Activated T-helper 1 cell treated with anti-CD3 and anti-CD28 coated beads, Interleukin-12 subunit alpha, Interleukin-12 subunit beta, Interleukin-2, Interleukin-4 antibody, amounts not matched to agents 30 ng/mL and 10 ng/mL and 1 ng/mL, durations not matched to agents 14 hours and 24 hours and 36 hours (primary cell): ENCODE data around the gene CHN1. TPM values are rescaled to one million over a fixed set of nuclear protein-coding genes. Genes with fewer than 3 reads are reported as not detected.

ENCODE experiments used
- DNase-seq: peaks from one replicate; pipeline ENCODE4 v3.0.0; 2021; ENCODE audit warnings: low spot score
- H3K27ac Mint-ChIP-seq: one replicate; pipeline ENCODE4 v1.8.0; 2021; ENCODE audit warnings: mild to moderate bottlenecking, mixed read lengths
- H3K27me3 Mint-ChIP-seq: one replicate; pipeline ENCODE4 v1.8.0; 2022; ENCODE audit warnings: mild to moderate bottlenecking, moderate library complexity, mixed read lengths; ENCODE audit not compliant: insufficient read depth
- H3K36me3 Mint-ChIP-seq: one replicate; pipeline ENCODE4 v1.8.0; 2021; ENCODE audit warnings: low read depth, mixed read lengths
- H3K4me1 Mint-ChIP-seq: one replicate; pipeline ENCODE4 v1.8.0; 2021; ENCODE audit warnings: low read depth, mixed read lengths
- H3K4me3 Mint-ChIP-seq: one replicate; pipeline ENCODE4 v1.8.0; 2021; ENCODE audit warnings: mild to moderate bottlenecking, moderate library complexity, mixed read lengths
- H3K9me3 Mint-ChIP-seq: one replicate; pipeline ENCODE4 v1.8.0; 2021; ENCODE audit warnings: mixed read lengths
- intact Hi-C: fragments of 100-400 bp; cut with micrococcal nuclease; formaldehyde crosslinking; loops from one replicate; pipeline ENCODE4 v1.15.1; 2024
- total RNA-seq: library from RNA; stranded (reverse); gene quantifications from 2 replicates; pipeline ENCODE4 v1.2.3, GENCODE V29; 2022

CHN1 gene
- total RNA-seq, 1 donor from 2014 or later: 3.4 TPM

GRCh38 chr2:174856447-174856846 is 148.7 kb downstream of the CHN1 start:
- Mint-ChIP-seq H3K27me3 (no peaks in the 10 kb centered on the region), H3K36me3 (no peaks in the 10 kb centered on the region), H3K4me3 (no peak overlapping the region), H3K4me1 (no peaks in the 10 kb centered on the region), H3K27ac (no peak overlapping the region), H3K9me3 (no peaks in the 10 kb centered on the region)
- no peak for DNase-seq
- intact Hi-C loops: no loop called here

DNA sequence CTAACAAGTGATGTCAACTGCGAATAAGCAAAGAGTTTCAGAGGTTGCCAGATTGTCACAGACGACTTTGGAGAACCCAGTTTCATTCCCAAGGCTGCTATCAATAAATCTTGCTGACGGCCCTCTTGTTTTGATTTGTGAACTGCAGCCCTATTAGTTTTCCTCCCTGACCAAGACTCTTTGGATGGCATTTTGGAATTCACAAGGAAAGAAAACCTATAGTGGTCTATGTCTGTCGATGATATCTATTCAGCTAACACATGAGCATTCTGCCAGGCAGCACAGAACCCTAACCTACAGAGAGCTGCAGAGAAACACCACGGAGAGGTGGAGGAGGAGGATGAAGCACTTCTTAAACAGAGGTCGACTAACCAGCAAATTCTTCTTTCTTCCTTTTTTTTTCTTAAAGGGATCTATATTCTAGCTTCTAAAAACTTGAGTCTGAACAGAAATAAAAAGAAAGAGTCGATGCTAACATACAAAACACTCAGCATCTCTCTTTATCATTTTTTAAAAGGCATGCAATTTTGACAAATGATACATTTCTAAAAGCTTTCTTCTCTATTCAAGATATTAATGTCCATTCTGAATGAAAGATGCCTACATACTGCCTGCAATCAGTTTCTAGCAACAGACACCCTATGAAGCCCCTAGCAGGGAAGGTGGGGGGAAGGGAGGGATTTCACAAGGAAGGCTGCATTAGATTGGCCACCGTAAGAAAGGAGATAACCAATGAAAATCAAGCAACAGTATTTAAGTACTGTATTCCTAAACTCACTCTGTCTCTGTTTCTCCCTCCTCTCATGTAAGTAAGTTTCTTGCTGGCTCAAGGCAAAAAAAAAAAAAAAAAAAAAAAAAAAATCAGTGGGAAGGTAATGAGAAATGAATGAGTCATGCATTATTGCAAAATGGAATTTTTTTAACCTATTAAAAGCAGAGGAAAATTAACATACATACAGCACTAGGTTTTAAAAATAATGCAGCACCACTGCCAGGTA is 157.9 kb downstream of the CHN1 start:
- DNase-seq: no peak
- Mint-ChIP-seq H3K4me3 (no peak overlapping the region), H3K27me3 (no peaks in the 10 kb centered on the region), H3K36me3 (no peaks in the 10 kb centered on the region), H3K4me1 (peaks cover 20% of the 10 kb centered on the region), H3K9me3 (no peaks in the 10 kb centered on the region), H3K27ac (no peak overlapping the region)
- intact Hi-C loops: loop anchor here (2.0 kb wide), 1 partner anchor 52 kb away; no protein-coding TSS in a partner anchor

GRCh38 chr2:174846218-174846617 is 159.0 kb downstream of the CHN1 start:
- Mint-ChIP-seq H3K9me3 (no peaks in the 10 kb centered on the region), H3K27me3 (no peaks in the 10 kb centered on the region), H3K27ac (no peak overlapping the region), H3K36me3 (no peaks in the 10 kb centered on the region), H3K4me1 (peaks cover 20% of the 10 kb centered on the region), H3K4me3 (no peak overlapping the region)
- no peak for DNase-seq
- intact Hi-C loops: loop anchor here (2.0 kb wide), 1 partner anchor 51 kb away; no protein-coding TSS in a partner anchor

- Mint-ChIP-seq H3K27me3 (no peaks in the 10 kb centered on the region), H3K4me3 (no peak overlapping the region), H3K9me3 (no peaks in the 10 kb centered on the region), H3K27ac (peak overlapping the region; percentile 30), H3K36me3 (no peaks in the 10 kb centered on the region), H3K4me1 (peaks cover 20% of the 10 kb centered on the region)
- DNase-seq: no peak
- intact Hi-C loops: loop anchor here (2.0 kb wide), 1 partner anchor 92 kb away; no protein-coding TSS in a partner anchor
Observed at GRCh38 chr2:174844295-174844708, 160.9 kb downstream of the CHN1 start.

DNA sequence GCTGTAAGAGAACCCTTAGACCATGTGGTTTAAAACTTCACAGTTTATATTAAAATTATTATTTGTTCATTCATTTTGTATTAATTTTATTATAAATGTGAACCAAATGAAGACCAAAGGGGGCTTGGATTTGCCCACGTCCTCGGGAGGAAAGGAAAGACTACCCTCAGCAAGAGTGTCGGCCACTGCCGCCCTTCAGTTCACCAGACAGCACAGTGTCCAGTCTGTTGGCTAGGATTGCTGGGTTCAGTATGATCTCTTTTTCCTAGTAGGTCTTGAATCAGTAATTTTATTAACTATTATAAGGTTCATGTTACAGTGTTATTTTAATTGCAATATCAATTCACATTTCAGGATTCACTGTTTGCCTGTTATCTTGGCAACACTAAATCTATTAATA is 162.7 kb downstream of the CHN1 start:
- no peak for DNase-seq
- no peaks in the 10 kb centered on the region for H3K36me3 Mint-ChIP-seq
- H3K27me3 Mint-ChIP-seq: no peaks in the 10 kb centered on the region
- H3K4me3 Mint-ChIP-seq: no peak overlapping the region
- intact Hi-C loops: no loop called here
- no peaks in the 10 kb centered on the region for H3K9me3 Mint-ChIP-seq
- no peak overlapping the region for H3K27ac Mint-ChIP-seq
- H3K4me1 Mint-ChIP-seq: peaks cover 15% of the 10 kb centered on the region

- H3K36me3 Mint-ChIP-seq: no peaks in the 10 kb centered on the region
- no peak for DNase-seq
- peaks cover 9% of the 10 kb centered on the region for H3K4me1 Mint-ChIP-seq
- no peak overlapping the region for H3K27ac Mint-ChIP-seq
- no peak overlapping the region for H3K4me3 Mint-ChIP-seq
- intact Hi-C loops: no loop called here
- H3K27me3 Mint-ChIP-seq: no peaks in the 10 kb centered on the region
- H3K9me3 Mint-ChIP-seq: no peaks in the 10 kb centered on the region
Observed at GRCh38 chr2:174841936-174842335, 163.2 kb downstream of the CHN1 start.

DNA sequence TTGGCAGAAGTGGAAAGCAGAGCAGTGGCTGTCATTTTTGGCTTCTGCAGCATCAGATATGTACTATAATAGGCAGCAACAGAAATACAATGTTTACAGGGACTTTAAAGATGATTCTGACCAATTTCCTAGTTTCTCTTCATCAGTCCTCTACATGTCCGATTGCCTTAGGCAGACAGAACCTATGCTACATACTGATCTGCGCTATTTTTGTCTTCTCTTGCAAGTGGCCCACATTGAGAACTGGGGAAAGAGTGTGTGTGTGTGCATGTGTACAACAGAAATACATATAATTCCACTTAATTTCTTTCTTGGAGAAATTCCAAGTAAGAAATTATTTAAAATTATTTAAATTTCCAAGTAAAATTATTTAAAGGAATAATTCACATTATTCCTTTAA is 163.8 kb downstream of the CHN1 start:
- Mint-ChIP-seq H3K9me3 (no peaks in the 10 kb centered on the region), H3K27me3 (no peaks in the 10 kb centered on the region), H3K4me3 (no peak overlapping the region), H3K36me3 (no peaks in the 10 kb centered on the region), H3K4me1 (peaks cover 11% of the 10 kb centered on the region), H3K27ac (no peak overlapping the region)
- intact Hi-C loops: no loop called here
- DNase-seq: no peak

DNA sequence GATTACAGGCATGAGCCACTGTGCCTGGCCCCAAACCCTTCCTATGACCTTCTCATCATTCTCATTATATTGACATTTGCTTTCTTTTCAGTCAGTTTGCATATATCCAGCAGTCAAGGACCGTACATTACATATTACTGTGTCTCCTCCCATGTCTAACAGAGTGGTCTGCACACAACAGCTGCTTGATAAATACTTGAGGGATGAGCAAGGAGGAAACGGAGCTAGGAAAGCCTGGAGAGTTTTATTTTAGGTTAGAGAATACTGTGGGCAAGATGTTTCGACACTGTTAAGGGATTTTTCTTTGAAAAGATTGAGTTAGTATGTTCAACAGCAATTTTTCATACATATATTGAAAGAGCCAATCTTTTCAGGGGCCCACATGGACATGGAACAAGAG is 164.7 kb downstream of the CHN1 start:
- intact Hi-C loops: no loop called here
- Mint-ChIP-seq H3K36me3 (peaks cover 2% of the 10 kb centered on the region), H3K27me3 (no peaks in the 10 kb centered on the region), H3K9me3 (peaks cover 3% of the 10 kb centered on the region), H3K27ac (no peak overlapping the region), H3K4me1 (peaks cover 20% of the 10 kb centered on the region), H3K4me3 (no peak overlapping the region)
- DNase-seq: no peak

GRCh38 chr2:174839662-174840061 is 165.5 kb downstream of the CHN1 start:
- Mint-ChIP-seq H3K27ac (no peak overlapping the region), H3K36me3 (peaks cover 5% of the 10 kb centered on the region), H3K27me3 (no peaks in the 10 kb centered on the region), H3K9me3 (peaks cover 5% of the 10 kb centered on the region), H3K4me3 (no peak overlapping the region), H3K4me1 (peaks cover 22% of the 10 kb centered on the region)
- intact Hi-C loops: loop anchor here (5.0 kb wide), 4 partner anchors 242 to 352 kb away; partner anchors contain the start of genes ATF2, GPR155 and WIPF1
- no peak for DNase-seq

DNA sequence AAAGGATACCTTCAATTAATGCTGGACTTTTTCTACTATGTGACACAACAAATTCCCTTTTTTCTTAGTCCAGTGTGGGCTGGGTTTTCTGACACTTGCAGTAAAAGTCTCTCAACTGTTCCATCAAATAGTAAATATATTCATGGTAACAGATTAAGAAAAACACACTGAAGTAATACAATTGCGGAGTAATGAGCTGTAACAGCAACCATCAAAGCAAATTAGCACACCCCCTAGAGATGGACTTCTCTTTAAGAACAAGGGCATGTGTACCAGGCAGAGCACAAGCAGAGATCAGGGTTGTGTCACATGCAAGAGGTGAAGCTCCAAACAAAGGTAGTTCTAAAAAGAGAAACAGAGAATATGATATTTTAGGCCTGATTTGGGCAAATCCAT is 168.2 kb downstream of the CHN1 start:
- no peak for DNase-seq
- Mint-ChIP-seq H3K4me1 (peaks cover 36% of the 10 kb centered on the region), H3K27me3 (no peaks in the 10 kb centered on the region), H3K36me3 (peaks cover 12% of the 10 kb centered on the region), H3K9me3 (peaks cover 15% of the 10 kb centered on the region), H3K27ac (no peak overlapping the region), H3K4me3 (no peak overlapping the region)
- intact Hi-C loops: loop anchor here (5.0 kb wide), 4 partner anchors 240 to 350 kb away; partner anchors contain the start of genes ATF2, GPR155 and WIPF1

GRCh38 chr2:174836377-174836994 is 168.7 kb downstream of the CHN1 start:
- Mint-ChIP-seq H3K27ac (peak overlapping the region; percentile 96), H3K9me3 (peaks cover 15% of the 10 kb centered on the region), H3K36me3 (peaks cover 12% of the 10 kb centered on the region), H3K4me1 (peaks cover 40% of the 10 kb centered on the region), H3K4me3 (no peak overlapping the region), H3K27me3 (no peaks in the 10 kb centered on the region)
- no peak for DNase-seq
- intact Hi-C loops: loop anchor here (5.0 kb wide), 4 partner anchors 239 to 349 kb away; partner anchors contain the start of genes ATF2, GPR155 and WIPF1

DNA sequence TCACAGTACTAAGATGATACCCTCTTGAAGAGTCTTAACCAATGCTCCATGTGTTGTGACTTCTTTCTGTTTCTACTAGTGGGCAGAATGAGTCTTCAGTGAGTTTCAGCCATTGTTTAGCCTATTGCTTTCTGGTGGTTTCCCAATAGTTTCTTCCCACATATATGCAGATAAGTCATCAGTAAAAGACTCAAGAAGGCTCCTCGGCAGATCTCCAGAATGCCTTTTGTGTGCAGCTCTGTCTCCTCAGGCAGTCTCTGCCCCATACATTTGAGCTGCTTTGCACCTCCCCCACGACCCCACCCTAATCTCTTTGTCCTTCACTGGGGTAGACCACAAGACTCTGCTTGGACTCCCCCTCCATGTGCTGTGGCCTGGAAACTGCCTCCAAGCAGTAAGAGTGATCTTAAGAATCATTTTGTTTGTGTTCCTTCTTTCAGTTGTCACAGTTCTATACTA is 169.4 kb downstream of the CHN1 start:
- H3K9me3 Mint-ChIP-seq: peaks cover 15% of the 10 kb centered on the region
- intact Hi-C loops: loop anchor here (1.0 to 5.0 kb wide), 10 partner anchors 13 to 392 kb away; partner anchors contain the start of genes ATF2, GPR155 and WIPF1
- peak overlapping the region; percentile 43 for H3K4me3 Mint-ChIP-seq
- peaks cover 40% of the 10 kb centered on the region for H3K4me1 Mint-ChIP-seq
- peaks cover 12% of the 10 kb centered on the region for H3K36me3 Mint-ChIP-seq
- DNase-seq: no peak
- H3K27ac Mint-ChIP-seq: peak overlapping the region; percentile 96
- H3K27me3 Mint-ChIP-seq: no peaks in the 10 kb centered on the region
